Heart left ventricle (tissue), 16 donors: ENCODE results near the gene DNMT3B. TPM values are rescaled to one million over a fixed set of nuclear protein-coding genes. Genes with fewer than 3 reads are reported as not detected.

Experiments used
- ATAC-seq, 4 donors: fragments of 200-7000 bp; cut with Tn5 transposase; one replicate each; pipeline ENCODE4 v1.9.1; 2020 to 2022; ENCODE audit warnings: moderate library complexity in 4 of 4, mild to moderate bottlenecking in 3 of 4, moderate number of reproducible peaks in 1 of 4
- DNase-seq, 5 donors: peaks; one replicate each; pipeline ENCODE4 v3.0.0-alpha.2; 2020
- H3K27ac ChIP-seq, 12 donors: fragments of 200-600 bp; sonication (generic) in 4 of 12; one replicate each; pipeline versions ENCODE4 v1.5.0 to v1.8.0; 2016 to 2022; ENCODE audit warnings: mild to moderate bottlenecking in 2 of 12
- H3K27me3 ChIP-seq, 9 donors: fragments of 200-600 bp; sonication (generic) in 2 of 9; one replicate each; pipeline versions ENCODE4 v1.5.1 to v1.8.0; 2016 to 2022; ENCODE audit warnings: mild to moderate bottlenecking in 3 of 9
- H3K36me3 ChIP-seq, 9 donors: fragments of 200-600 bp; sonication (generic) in 2 of 9; one replicate each; pipeline versions ENCODE4 v1.5.0 to v1.8.0; 2018 to 2022; ENCODE audit warnings: mild to moderate bottlenecking in 2 of 9
- H3K4me1 ChIP-seq, 12 donors: fragments of 200-600 bp; sonication (generic) in 4 of 12; one replicate each; pipeline versions ENCODE4 v1.5.0 to v1.8.0; 2016 to 2022; ENCODE audit warnings: mild to moderate bottlenecking in 3 of 12
- H3K4me3 ChIP-seq, 12 donors: fragments of 200-600 bp; sonication (generic) in 4 of 12; one replicate each; pipeline versions ENCODE4 v1.5.0 to v1.8.0; 2017 to 2022; ENCODE audit warnings: mild to moderate bottlenecking in 9 of 12, moderate library complexity in 4 of 12
- H3K9me3 ChIP-seq, 12 donors: fragments of 200-600 bp; sonication (generic) in 4 of 12; one replicate each; pipeline versions ENCODE4 v1.5.0 to v1.8.0; 2016 to 2022; ENCODE audit warnings: mild to moderate bottlenecking in 1 of 12
- CTCF ChIP-seq, 12 donors: fragments of 200-600 bp; sonication (generic) in 4 of 12; IDR thresholded peaks; one replicate each; pipeline versions ENCODE4 v1.5.0 to v1.8.0; 2018 to 2022; ENCODE audit warnings: antibody characterized with exemption in 12 of 12, mild to moderate bottlenecking in 5 of 12
- POLR2A ChIP-seq, 2 donors: fragments of 450-650 bp; IDR thresholded peaks; one replicate each; pipeline ENCODE4 v1.6.1; 2017; ENCODE audit warnings: antibody characterized with exemption in 2 of 2, mild to moderate bottlenecking in 2 of 2, moderate library complexity in 2 of 2
- WGBS, 4 donors: extraction: QIAGEN DNeasy Blood & Tissue Kit in 2 of 4; methylation state at CpG; one replicate each; pipeline versions ENCODE4 v1.1.5 to v1.1.7; 2013 to 2018; 5-methylcytosine and 5-hydroxymethylcytosine counted together
- intact Hi-C, 10 donors: fragments of 100-400 bp; cut with DNase I; formaldehyde crosslinking; loops; one replicate each; pipeline versions ENCODE4 v1.11.1 to v1.14.2; 2022
- polyA plus RNA-seq, 2 donors: library from polyadenylated mRNA; stranded (reverse); fragments of 200-250 nt; gene quantifications; one replicate each; pipeline ENCODE4 v1.2.3, GENCODE V29; 2013
- total RNA-seq, 9 donors: library from RNA; depleted of rRNA in 2 of 9; stranded (reverse); fragments of >200 nt in 2 of 9; fragmentation: NEBNext Ultra II Directional in 3 of 9; extraction: Animal tissue kit (Norgen Biotek cat#: 25700) in 3 of 9; gene quantifications; one replicate each; pipeline versions ENCODE4 v1.1.0 to v1.2.4, GENCODE V29; 2016 to 2023
- donor health status: ischemic (EF 13 %, LVEDD 7.1; RV severe dilation, severe dysfunction).
- donor health status: healthy with polysubstance abuse.
- donor health status: DM: no; HTN: yes; CAD: no.
- donor health status: DM: no; HTN: no; CAD: no.
- donor health status: ischemic (EF 25% LVEDD 6.9; RV normal size, moderate dysfunction).
- donor health status: ischemic (EF 25% LVEDD 5.7; RV mildly dilated, moderate dysfunction).
- donor health status: healthy.
- donor health status: DM: yes; HTN: yes; CAD: no.
- donor health status: ischemic (EF 35%, LVEDD 5.7; RV mildly dilated, moderate dysfunction).
- donor health status: nonischemic (EF 11% LVEDD 7.7; RV severe dilation, severe dysfunction).
- donor health status: DM: yes; HTN: yes; CAD: no.
- donor health status: PGD.
- donor health status: ischemic (EF 29% LVEDD 5.4; RV normal size, mild dysfunction).
- donor health status: nonischemic (EF 23%, LVEDD 6.1; RV moderate dilation, normal function).

DNMT3B gene
- total and polyA plus RNA-seq, 11 donors, result 0.19 to 1.2 (median 0.50) TPM

DNA sequence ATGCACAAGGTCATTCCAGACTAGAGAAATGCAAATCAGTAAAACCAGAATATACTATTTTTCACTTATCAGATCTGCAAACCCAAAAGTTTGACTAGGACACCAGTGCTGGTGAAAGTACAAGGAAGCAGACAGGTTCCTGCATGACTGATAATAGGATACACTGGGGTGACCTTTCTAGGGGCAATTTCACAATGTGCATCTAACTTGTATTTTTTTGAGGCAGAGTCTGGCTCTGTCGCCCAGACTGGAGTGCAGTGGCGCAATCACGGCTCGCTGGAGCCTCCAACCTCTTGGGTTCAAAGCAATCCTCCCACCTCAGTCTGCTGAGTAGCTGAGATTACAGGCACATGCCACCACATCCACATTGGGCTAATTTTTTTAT is 30.3 kb upstream of the DNMT3B start:
- 86 to 91% (median 88%) methylated on average over 4 of the region's 4 CpGs for WGBS, 4 donors
- ATAC-seq (no peak), DNase-seq (no peak)
- Histone ChIP-seq H3K27ac (no peak overlapping the region), H3K4me1 (peaks cover 0 to 11% (median 0%) of the 10 kb centered on the region in 12 donors), H3K4me3 (no peak overlapping the region), H3K27me3 (no peaks in the 10 kb centered on the region), H3K9me3 (no peaks in the 10 kb centered on the region), H3K36me3 (peaks cover 0 to 55% (median 16%) of the 10 kb centered on the region in 9 donors)
- intact Hi-C loops, result no loop called here
- TF ChIP-seq POLR2A (IDR thresholded peaks at IDR 0.05), result no peak
- no peak for TF ChIP-seq CTCF (IDR thresholded peaks at IDR 0.05)

DNA sequence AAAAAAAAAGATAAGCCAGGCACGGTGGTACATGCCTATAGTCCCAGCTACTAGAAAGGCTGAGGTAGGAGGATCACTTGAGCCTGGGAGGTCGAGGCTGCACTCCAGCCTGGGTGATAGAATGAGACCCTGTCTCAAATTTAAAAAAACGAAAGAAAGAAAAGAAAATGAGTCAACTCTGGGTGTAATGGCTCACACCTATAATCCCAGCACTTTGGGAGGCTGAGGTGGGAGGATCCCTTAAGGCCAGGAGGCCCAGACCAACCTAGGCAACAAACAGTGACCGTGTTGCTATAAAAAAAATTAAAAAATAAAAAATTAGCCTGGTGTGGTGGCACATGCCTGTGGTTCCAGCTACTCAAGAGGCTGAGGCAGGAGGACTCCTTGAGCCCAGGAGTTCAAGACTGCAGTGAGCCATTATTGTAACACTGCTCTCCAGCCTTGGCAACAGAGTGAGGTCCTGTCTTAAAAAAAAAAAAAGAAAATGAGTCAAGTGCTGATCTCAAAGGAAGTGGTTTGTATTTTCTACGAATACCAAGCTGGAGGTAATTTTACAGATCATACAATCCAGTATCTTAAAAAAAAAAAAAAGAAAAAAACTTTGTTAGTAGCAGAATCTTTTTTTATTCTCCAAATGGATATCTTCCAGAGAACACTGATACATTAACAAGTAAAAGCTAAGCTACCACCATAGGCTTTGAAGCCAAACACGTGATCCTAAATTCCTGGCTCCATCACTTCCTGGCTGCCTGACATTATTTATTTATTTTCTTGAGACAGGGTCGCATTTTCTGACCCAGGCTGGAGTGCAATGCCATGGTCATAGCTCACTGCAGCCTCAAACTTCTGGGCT is 24.6 kb upstream of the DNMT3B start:
- DNase-seq (no peak), ATAC-seq (peak in 1 of 4 donors; percentile 34)
- no peak for TF ChIP-seq CTCF (IDR thresholded peaks at IDR 0.05)
- no peak for TF ChIP-seq POLR2A (IDR thresholded peaks at IDR 0.05)
- intact Hi-C loops, result no loop called here
- Histone ChIP-seq H3K4me3 (no peak overlapping the region), H3K27me3 (no peaks in the 10 kb centered on the region), H3K36me3 (peaks cover 0 to 19% (median 3%) of the 10 kb centered on the region in 9 donors), H3K27ac (peak overlapping the region in 1 of 12 donors; percentile 50), H3K9me3 (no peaks in the 10 kb centered on the region), H3K4me1 (peaks cover 0 to 23% (median 9%) of the 10 kb centered on the region in 12 donors)
- WGBS, 4 donors, result 59 to 68% (median 60%) methylated on average over 7 of the region's 7 CpGs

DNA sequence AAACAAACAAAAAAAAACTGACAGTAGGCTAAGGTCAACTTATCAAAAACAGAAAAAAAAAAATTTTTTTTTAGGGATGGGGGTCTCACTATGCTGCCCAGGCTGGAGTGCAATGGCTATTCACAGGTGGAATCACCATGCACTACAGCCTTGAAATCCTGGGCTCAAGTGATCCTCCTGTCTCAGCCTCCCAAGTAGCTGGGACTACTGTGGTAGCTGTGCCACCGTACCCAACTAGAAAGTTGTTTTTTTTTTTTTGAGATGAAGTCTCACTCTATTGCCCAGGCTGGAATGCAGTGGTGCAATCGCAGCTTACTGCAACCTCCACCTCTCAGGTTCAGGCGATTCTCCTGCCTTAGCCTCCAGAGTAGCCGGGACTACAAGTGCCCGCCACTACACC is 21.0 kb upstream of the DNMT3B start:
- no peak for DNase-seq
- Histone ChIP-seq H3K4me3 (no peak overlapping the region), H3K27ac (no peak overlapping the region), H3K9me3 (no peaks in the 10 kb centered on the region), H3K27me3 (no peaks in the 10 kb centered on the region), H3K36me3 (peaks cover 0 to 13% (median 0%) of the 10 kb centered on the region in 9 donors), H3K4me1 (peaks cover 0 to 34% (median 14%) of the 10 kb centered on the region in 12 donors)
- ATAC-seq, result no peak
- WGBS, 4 donors, result 92 to 97% (median 95%) methylated on average over 5 of the region's 5 CpGs
- intact Hi-C loops, result no loop called here
- TF ChIP-seq POLR2A (IDR thresholded peaks at IDR 0.05) (no peak), CTCF (IDR thresholded peaks at IDR 0.05) (no peak)

DNA sequence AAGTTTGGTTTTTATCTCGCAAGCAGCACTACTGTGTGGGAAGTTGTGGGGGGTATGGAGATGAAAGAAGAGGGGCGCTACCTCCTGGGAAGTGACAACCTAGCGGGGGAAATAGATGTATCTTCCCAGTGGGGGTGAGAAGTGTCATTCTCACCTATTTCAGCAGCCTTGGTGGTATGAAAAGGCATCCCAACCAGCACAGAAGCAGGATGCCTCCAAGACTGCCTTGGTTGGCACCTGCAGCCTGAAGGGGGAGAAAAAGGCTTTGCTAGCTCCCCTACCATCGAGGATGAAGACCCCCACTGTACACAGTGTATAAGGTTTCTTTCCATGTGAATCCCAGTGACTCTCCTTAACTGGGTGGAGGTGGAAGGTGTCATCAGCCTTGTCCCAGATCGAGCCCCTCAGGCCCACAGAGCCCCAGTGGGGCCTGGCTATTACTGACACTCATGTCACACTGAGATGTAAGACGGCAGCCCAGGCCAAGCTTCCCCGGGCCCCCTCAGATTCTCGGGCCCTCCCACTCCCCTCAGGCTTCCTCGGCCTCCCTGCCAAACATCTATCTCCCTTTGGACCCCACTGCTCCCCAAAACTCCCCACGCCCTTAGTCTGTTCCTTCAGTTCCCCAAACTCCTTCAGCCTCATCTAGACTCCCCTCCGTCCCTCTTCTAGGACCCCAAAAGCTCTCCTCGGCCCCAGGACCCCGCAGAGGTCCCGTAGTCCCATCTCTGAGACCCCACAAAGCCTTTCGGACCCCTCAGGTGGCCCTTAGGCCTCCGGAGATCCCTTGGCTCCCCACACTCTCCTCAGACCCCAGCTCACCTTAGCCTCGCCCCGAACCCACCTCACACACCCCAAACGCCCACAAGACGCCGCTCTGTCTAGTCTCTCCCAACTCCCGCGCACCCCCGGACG is 19.6 kb upstream of the DNMT3B start:
- peaks cover 0 to under 1% (median 0%) of the 10 kb centered on the region in 9 donors for H3K36me3 ChIP-seq
- H3K27me3 ChIP-seq, result no peaks in the 10 kb centered on the region
- intact Hi-C loops, result no loop called here
- TF ChIP-seq POLR2A (IDR thresholded peaks at IDR 0.05), result no peak
- TF ChIP-seq CTCF (IDR thresholded peaks at IDR 0.05), result no peak
- H3K4me1 ChIP-seq, result peaks cover 0 to 30% (median 13%) of the 10 kb centered on the region in 12 donors
- DNase-seq (no peak), ATAC-seq (peak in 3 of 4 donors; percentile 4 to 19 (median 16))
- no peaks in the 10 kb centered on the region for H3K9me3 ChIP-seq
- H3K27ac ChIP-seq, result peak overlapping the region; percentile 77 to 92 (median 89)
- H3K4me3 ChIP-seq, result peak overlapping the region; percentile 72 to 98 (median 83)
- WGBS, 4 donors, result 10 to 12% (median 10%) methylated on average over 23 to 25 of the region's 25 CpGs
